RWPE2 (cell line): ENCODE data around the gene B4GALNT4.
A peak's percentile ranks its signal among the peaks of the same experiment; 100 is the strongest.
"Not testable (repeated sequence)": the region's sequence is repeated elsewhere in the genome, so short reads cannot be mapped to it uniquely, and the experiment has no call there.

Experiments used
- ATAC-seq: fragments of 200-7000 bp; cut with Tn5 transposase; 3 replicates; pipeline ENCODE4 v1.9.1; 2021; ENCODE audit warnings: low read depth
- DNase-seq: peaks from one replicate; pipeline ENCODE4 v3.0.0-alpha.2; 2020; ENCODE audit warnings: low spot score
- H3K27ac ChIP-seq: fragments of 450-650 bp; 2 replicates; pipeline ENCODE4 v1.5.1; 2017; ENCODE audit warnings: mild to moderate bottlenecking; ENCODE audit not compliant: poor library complexity, severe bottlenecking
- H3K27me3 ChIP-seq: fragments of 250-450 bp; sonication (Bioruptor Pico); 2 replicates; pipeline ENCODE4 v1.5.1; 2021; ENCODE audit warnings: mild to moderate bottlenecking, moderate library complexity; ENCODE audit not compliant: insufficient read depth, poor library complexity, severe bottlenecking
- H3K36me3 ChIP-seq: fragments of 250-450 bp; sonication (Bioruptor Pico); 2 replicates; pipeline ENCODE4 v1.5.1; 2020; ENCODE audit warnings: low read depth, mild to moderate bottlenecking, moderate library complexity
- H3K4me1 ChIP-seq: fragments of 250-450 bp; sonication (Bioruptor Pico); 2 replicates; pipeline ENCODE4 v1.5.1; 2021; ENCODE audit warnings: mild to moderate bottlenecking, moderate library complexity; ENCODE audit not compliant: insufficient read depth, poor library complexity, severe bottlenecking
- H3K4me3 ChIP-seq: fragments of 250-450 bp; sonication (Bioruptor Pico); 2 replicates; pipeline ENCODE4 v1.5.1; 2021; ENCODE audit warnings: mild to moderate bottlenecking, moderate library complexity; ENCODE audit not compliant: severe bottlenecking
- H3K9me3 ChIP-seq: fragments of 250-450 bp; sonication (Bioruptor Pico); 2 replicates; pipeline ENCODE4 v1.5.1; 2021; ENCODE audit warnings: mild to moderate bottlenecking, moderate library complexity; ENCODE audit not compliant: severe bottlenecking
- CTCF ChIP-seq: fragments of 450-650 bp; IDR thresholded peaks from one replicate; pipeline ENCODE4 v1.5.1; 2017; ENCODE audit warnings: mild to moderate bottlenecking, moderate library complexity; ENCODE audit not compliant: poor library complexity, severe bottlenecking

B4GALNT4 gene

GRCh38 chr11:344836-345578 lies 24.3 kb upstream of the B4GALNT4 start:
- no peak for ATAC-seq
- TF ChIP-seq CTCF: no peak
- Histone ChIP-seq H3K27me3 (no peaks in the 10 kb centered on the region), H3K4me1 (peaks cover under 1% of the 10 kb centered on the region), H3K9me3 (no peaks in the 10 kb centered on the region), H3K36me3 (no peaks in the 10 kb centered on the region), H3K27ac (no peak overlapping the region), H3K4me3 (no peak overlapping the region)
- DNase-seq: no peak

GRCh38 chr11:346529-346928 lies 22.8 kb upstream of the B4GALNT4 start:
- DNase-seq: no peak
- no peak for ATAC-seq
- TF ChIP-seq CTCF: no peak
- Histone ChIP-seq H3K27ac (no peak overlapping the region), H3K36me3 (no peaks in the 10 kb centered on the region), H3K4me1 (peaks cover 12% of the 10 kb centered on the region), H3K4me3 (no peak overlapping the region), H3K9me3 (no peaks in the 10 kb centered on the region), H3K27me3 (no peaks in the 10 kb centered on the region)

GRCh38 chr11:349270-349954 lies 19.9 kb upstream of the B4GALNT4 start:
- peaks cover 17% of the 10 kb centered on the region for H3K4me1 ChIP-seq
- not testable (repeated sequence) for ATAC-seq, H3K9me3 ChIP-seq, H3K36me3 ChIP-seq, H3K27me3 ChIP-seq, H3K4me3 ChIP-seq, DNase-seq, H3K27ac ChIP-seq

- peaks cover 17% of the 10 kb centered on the region for H3K4me1 ChIP-seq
Measured at GRCh38 chr11:350033-350722, 19.1 kb upstream of the B4GALNT4 start.

GRCh38 chr11:350723-351255 lies 18.5 kb upstream of the B4GALNT4 start:
- Histone ChIP-seq H3K27me3 (no peaks in the 10 kb centered on the region), H3K27ac (peak overlapping the region; percentile 46), H3K4me1 (peaks cover 23% of the 10 kb centered on the region), H3K4me3 (no peak overlapping the region), H3K9me3 (no peaks in the 10 kb centered on the region), H3K36me3 (no peaks in the 10 kb centered on the region)
- ATAC-seq (peak; percentile 69), DNase-seq (no peak)
- no peak for TF ChIP-seq CTCF

More at GRCh38 chr11:350033-350722, 19.1 kb upstream of the B4GALNT4 start:
- not testable (repeated sequence) for DNase-seq, H3K9me3 ChIP-seq, H3K36me3 ChIP-seq, H3K4me3 ChIP-seq, H3K27me3 ChIP-seq
- peak overlapping the region; percentile 46 for H3K27ac ChIP-seq
- peak; percentile 15; the same call in 2 of the 3 replicates for ATAC-seq
